Kidney tubule cell (primary cell): ENCODE data around the gene NEGR1.
"Not testable (repeated sequence)": the region's sequence is repeated elsewhere in the genome, so short reads cannot be mapped to it uniquely, and the experiment has no call there.

ENCODE experiments used
- DNase-seq: peaks from one replicate; pipeline ENCODE4 v3.0.0-alpha.2; 2018; ENCODE audit warnings: low spot score

Gene NEGR1

GRCh38 chr1:72282271-72283021, at the start of gene NEGR1:
NEGR1 (minus strand) TSS chr1:72282539.
- peak; percentile 97 for DNase-seq

GRCh38 chr1:72326494-72326893, 44.2 kb upstream of the NEGR1 start:
- DNase-seq = no peak

- no peak for DNase-seq
Measured at GRCh38 chr1:72324451-72324850, 42.1 kb upstream of the NEGR1 start.

GRCh38 chr1:72322910-72323309, 40.6 kb upstream of the NEGR1 start:
- no peak for DNase-seq

GRCh38 chr1:72296501-72296900, 14.2 kb upstream of the NEGR1 start:
- no peak for DNase-seq

- DNase-seq = no peak
Measured at GRCh38 chr1:72288886-72289285, 6.5 kb upstream of the NEGR1 start.

GRCh38 chr1:72286401-72286800, 4.1 kb upstream of the NEGR1 start:
- DNase-seq = no peak

GRCh38 chr1:72285074-72285425, 2.7 kb upstream of the NEGR1 start:
- no peak for DNase-seq

GRCh38 chr1:72284348-72285073, 2.2 kb upstream of the NEGR1 start:
- peak; percentile 97 for DNase-seq

GRCh38 chr1:72284084-72284347, 1.7 kb upstream of the NEGR1 start:
- no peak for DNase-seq

- DNase-seq = peak; percentile 81
Measured at GRCh38 chr1:72283307-72284083, 1.2 kb upstream of the NEGR1 start.

GRCh38 chr1:72283022-72283306, 625 bp upstream of the NEGR1 start:
- no peak for DNase-seq

- peak; percentile 49 for DNase-seq
Measured at GRCh38 chr1:72281637-72282270, 585 bp downstream of the NEGR1 start.

GRCh38 chr1:72281144-72281543, 1.2 kb downstream of the NEGR1 start:
- peak; percentile 14 for DNase-seq

GRCh38 chr1:72280711-72281110, 1.6 kb downstream of the NEGR1 start:
- no peak for DNase-seq

GRCh38 chr1:72280131-72280530, 2.2 kb downstream of the NEGR1 start:
- DNase-seq = no peak

GRCh38 chr1:72278461-72278860, 3.9 kb downstream of the NEGR1 start:
- DNase-seq = peak; percentile 65

- no peak for DNase-seq
Measured at GRCh38 chr1:72271555-72272085, 10.7 kb downstream of the NEGR1 start.

GRCh38 chr1:72262735-72263134, 19.6 kb downstream of the NEGR1 start:
- no peak for DNase-seq

- no peak for DNase-seq
Measured at GRCh38 chr1:72253132-72253531, 29.2 kb downstream of the NEGR1 start.

- peak; percentile 31 for DNase-seq
Measured at GRCh38 chr1:72241397-72241796, 40.9 kb downstream of the NEGR1 start.

GRCh38 chr1:72235931-72236330, 46.4 kb downstream of the NEGR1 start:
- DNase-seq = not testable (repeated sequence)

GRCh38 chr1:72235062-72235461, 47.3 kb downstream of the NEGR1 start:
- no peak for DNase-seq
